SK-MEL-5 (cell line): ENCODE measurements around the gene FBXL3. TPM values are rescaled to one million over a fixed set of nuclear protein-coding genes. Genes with fewer than 3 reads are reported as not detected.
"Not testable (repeated sequence)": the region's sequence is repeated elsewhere in the genome, so short reads cannot be mapped to it uniquely, and the experiment has no call there.

ENCODE experiments used
- DNase-seq: peaks from one replicate; pipeline ENCODE4 v3.0.0-alpha.2; 2016; ENCODE audit warnings: low read depth, low spot score
- in situ Hi-C: cut with HindIII; loops from 2 replicates; pipeline ENCODE4 v1.10.0; 2016; ENCODE audit warnings: low sequenced_read_pairs, high pct_unique_total_duplicates, low pct_unique_long_range_greater_than_20kb
- total RNA-seq: library from RNA; depleted of rRNA; stranded (reverse); fragments of >200 nt; shearing (Covaris generic); gene quantifications from 2 replicates; pipeline ENCODE4 v1.2.3, GENCODE V29; 2014

Gene FBXL3
- total RNA-seq, 1 experiment from 2014 or later, result 32.0 TPM

DNA sequence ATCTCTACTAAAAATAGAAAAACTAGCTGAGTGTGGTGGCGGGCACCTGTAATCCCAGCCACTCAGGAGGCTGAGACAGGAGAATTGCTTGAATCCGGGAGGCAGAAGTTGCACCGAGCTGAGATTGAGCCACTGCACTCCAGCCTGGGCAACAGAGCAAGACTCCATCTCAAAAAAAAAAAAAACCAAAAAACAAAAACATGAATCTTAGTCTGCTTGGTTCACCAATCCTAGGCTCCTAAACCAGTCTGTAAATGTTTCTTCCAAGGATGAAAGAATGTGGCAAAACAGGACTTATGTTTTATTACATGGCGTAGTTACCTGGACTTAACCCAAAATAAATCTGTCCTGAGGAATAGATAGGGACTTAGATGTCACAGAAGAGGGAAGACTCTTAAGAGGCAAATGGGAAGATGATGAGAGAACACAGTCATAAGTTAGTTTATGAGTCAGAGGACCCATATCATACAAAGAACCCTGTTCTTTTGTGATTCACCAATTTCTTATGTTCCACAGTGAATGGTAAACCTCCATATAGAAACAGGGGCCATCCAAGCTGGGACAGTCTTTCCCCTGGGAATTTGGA is 6.9 kb upstream of the FBXL3 start:
- in situ Hi-C loops, result no loop called here
- DNase-seq, result no peak

DNA sequence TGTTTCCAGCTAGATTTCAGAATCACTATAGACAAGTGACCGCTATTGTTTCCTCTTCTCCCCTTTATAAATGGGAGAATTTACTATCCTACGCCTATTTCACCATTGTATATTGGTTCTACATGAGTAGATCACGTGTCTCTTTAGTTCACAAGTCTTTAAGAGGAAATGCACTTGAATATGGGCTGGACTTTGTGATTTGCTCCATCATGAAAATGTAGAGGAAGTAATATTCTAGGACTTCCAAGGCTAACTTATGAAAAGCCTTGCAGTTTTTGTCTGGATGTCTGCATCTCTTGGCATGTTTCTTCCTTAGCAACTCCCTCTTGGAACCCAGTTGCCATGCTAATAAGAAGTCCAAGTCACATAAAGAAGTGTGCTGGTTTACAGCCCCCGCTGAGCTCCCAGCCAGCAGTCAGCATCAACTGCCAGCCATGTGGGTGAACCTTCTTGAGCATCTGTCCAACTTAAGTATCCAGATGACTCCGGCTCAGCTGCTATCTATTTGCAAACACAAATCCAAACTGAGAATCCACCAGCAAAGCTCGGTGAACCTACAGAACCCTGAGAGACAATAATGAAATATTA is 4.8 kb upstream of the FBXL3 start:
- DNase-seq, result no peak
- in situ Hi-C loops, result no loop called here

DNA sequence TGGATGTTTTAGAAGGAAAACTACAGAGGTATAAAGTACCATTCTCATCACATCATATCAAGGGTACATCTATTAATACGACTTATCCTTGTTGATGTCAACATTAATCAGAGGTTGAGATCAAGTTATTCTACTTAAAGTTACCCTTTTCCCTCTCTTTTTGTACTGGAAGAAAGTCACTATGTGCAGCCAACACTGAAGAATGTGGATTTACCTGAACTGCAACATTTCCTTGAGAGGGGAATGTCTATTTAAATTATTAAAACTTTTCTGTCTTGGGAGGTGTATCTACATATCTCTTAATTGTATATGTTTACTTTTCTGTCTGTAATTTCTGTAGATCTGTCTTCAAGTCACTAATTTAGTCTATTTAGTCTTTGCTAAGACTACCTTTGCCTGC is 2.5 kb upstream of the FBXL3 start:
- in situ Hi-C loops, result no loop called here
- DNase-seq, result no peak

DNA sequence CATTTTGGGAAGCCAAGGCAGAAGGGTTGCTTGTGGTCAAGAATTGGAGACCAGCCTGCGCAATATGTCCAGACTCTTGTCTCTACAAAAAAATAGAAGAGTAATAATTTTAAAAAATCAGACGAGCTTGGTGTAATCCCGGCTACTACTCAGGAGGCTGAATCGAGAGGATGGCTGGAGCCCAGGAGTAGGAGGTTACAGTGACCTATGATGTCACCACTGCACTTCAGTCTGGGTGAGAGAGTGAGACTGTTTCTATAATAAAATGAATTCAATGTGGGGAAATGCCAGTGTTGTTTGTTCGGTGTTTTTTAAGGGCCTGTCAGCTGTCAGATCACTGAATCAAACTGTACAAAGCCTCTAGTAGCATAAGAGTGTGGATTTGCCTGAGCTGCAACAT is 1.2 kb upstream of the FBXL3 start:
- DNase-seq, result peak; percentile 41
- in situ Hi-C loops, result no loop called here

DNA sequence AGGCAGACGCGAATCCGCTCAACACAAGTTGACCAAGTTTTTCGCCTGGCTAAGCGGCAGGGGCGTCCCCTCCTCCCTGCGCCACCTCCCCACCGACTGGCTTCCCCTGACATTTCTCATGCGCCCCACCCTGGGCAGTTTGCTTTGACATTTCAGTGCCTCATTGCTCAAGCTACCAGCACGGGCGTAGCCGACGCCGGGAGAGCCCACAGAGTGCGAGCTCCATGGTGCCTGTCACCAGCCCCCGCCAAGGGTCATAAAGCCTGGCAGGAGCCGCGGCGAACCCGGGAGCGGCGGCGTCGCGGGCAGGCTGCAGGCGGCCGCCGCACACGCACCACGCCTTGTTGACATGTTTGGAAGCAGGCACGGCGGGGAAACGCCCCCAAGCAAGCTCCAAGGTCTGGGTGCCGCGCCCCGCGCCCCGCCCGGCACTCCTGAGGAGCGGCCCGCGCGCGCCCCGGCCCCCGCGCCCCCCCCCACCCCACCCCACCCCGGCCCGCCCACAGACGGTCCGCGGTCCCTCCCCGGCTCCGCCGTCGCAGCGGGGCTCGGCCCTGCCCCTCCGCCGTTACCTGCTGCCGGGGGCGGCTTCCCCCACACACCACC is 601 bp downstream of the FBXL3 start:
- in situ Hi-C loops, result no loop called here
- peak; percentile 54 for DNase-seq

DNA sequence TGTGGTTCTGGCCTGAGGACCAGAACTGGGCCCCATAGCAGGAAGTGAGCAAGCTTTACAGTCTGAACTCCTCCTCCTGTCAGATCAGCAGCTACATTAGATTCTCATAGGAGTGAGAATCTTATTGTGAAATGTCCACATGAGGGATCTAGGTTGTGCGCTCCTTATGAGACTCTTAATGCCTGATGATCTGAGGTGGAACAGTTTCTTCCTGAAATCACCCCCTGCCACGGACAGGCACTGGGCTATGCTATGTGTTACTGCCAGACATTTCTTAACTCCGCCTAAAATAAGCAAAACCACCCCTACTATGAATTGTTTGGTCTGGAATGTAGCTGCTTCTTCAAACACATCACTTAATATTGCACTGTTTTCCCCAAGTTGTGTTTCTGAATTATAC is 4.6 kb downstream of the FBXL3 start:
- in situ Hi-C loops, result no loop called here
- no peak for DNase-seq

DNA sequence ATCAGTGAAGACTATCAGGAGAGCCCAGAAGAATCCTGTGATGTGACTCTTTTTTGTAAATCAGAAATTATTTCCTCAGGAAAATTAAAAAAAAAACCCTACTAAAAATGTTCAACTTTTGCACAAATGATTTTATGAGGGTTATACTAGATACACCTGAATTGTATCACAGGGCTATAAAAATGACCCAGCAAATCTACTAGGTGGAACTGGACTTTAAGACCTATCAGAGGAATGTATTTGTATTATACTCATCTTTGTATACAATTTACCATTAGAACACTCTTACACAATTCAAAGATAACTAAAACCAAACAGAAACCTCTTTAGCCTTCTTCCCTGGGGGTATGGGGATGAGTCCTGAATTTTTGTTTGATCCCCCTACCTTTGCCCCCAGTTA is 7.2 kb downstream of the FBXL3 start:
- no peak for DNase-seq
- in situ Hi-C loops, result no loop called here

DNA sequence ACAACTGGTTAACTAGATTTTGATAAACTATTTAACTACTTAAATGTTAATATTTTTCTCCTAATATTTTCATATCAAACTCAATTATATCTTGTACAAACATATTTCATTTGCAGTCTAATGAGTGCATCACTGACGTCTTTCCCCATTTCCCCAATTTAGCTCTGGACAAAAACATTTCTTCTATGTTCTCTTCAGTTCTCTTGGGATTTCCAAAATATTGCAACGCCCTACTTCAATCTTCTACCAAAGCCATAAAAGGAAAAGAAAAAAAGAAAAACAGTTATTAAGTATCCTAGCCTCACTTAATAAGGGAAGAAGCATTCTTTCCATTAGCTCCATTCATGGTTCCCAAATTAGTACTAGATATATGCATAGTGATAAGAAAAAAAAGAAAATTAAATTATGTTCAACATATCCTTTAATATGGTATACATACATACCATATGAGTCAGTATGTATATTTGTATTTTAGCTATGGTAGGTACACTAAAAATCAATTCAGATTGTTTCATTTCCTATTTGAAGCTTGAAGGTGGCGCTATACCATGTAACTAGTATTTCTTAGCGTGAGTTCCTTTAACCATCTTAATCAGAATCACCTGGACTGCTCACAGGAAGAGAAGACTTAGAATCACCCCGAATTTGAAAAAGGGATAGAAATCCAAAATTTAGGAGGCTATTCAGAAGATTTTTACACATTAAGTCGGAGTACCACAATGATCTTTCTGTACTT is 9.9 kb downstream of the FBXL3 start:
- DNase-seq, result no peak
- in situ Hi-C loops, result no loop called here

DNA sequence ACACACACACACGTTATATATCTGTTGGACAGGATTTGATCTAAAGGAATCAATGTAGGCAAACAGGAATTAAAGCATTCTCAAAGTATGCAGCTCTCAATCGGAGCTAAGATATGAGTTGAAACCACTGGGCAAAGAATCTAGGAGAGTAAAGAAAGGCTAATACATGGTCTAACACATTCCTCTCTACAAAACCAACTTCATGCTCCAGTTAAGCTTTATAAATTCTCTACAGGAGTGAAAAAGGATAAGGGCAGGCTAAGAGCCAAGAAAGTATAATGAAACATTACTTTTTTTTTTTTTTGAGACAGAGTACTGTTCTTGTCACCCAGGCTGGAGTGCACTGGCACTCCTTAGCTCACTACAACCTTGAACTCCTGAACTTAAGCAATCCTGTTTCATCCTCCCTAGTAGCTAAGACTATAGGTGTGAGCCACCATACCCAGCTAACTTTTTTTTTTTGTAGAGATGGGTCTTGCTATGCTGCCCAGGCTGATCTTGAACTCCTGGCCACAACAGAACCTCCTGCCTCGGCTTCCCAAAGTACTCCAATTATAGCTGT is 10.6 kb downstream of the FBXL3 start:
- no peak for DNase-seq
- in situ Hi-C loops, result no loop called here

DNA sequence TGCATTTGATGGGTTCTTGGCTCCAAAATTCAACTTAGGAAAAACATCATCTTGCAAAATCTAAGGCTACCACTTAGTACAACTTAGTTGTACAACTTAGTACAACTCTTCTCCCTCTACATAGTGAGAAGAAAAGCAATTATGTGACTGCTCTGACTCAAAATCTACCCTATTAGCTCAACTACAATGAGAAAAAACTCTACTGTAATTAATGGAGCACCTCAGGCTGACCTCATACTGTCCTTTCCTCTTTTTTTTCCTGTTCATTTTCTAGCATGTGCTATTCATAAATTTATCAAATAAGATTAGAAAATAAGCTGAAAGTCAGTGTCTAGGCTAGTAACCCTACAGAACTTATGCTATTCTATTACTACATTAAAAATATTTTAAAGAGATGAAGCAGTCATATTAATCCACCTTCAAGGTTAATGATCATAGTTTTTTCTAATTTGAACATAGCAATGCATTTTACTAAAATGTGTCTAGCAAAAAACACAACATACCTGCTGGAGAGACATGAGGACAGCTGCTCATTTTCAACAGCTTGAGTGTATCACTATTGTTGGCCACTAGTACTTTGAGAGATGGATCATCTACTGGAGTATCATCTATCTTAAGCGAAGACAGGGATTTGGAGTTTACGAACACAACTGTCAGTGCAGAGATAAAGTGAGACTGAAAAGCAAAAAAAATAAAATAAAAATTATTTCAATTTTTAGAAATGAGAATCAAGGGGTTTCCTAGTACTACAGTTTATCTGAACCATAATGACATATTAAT is 11.9 kb downstream of the FBXL3 start:
- in situ Hi-C loops, result no loop called here
- no peak for DNase-seq

DNA sequence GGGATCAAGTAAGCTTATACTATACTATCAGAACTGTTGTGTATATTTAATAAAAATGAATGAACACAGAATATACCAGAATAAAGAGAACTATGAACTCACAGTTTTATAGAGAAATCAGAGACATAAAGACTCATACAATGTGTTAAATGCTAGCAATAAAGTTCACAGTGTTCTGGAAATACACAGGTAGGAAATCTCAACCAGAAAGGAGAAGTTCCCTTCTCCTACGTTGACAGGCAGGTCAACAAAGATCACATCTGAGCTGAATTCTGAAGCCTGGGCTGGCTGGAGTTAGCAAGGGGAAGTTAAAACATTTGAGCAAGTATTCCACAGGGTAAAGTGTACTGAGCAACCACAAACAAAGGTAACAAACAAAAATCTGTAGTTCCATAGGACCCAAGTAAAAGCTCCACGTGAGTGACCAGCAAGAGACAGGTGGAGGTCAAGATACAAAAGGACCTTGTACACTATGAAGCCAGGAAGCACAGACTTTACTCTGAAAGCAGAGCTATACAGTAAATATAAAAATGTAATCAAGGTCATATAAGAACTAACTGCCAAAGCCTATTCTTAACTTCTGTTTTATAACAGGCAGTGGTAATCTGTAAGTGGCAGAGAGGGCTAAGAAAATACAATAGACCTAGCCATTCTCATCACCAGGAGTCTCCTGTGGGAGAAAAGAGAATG is 13.0 kb downstream of the FBXL3 start:
- no peak for DNase-seq
- in situ Hi-C loops, result no loop called here

DNA sequence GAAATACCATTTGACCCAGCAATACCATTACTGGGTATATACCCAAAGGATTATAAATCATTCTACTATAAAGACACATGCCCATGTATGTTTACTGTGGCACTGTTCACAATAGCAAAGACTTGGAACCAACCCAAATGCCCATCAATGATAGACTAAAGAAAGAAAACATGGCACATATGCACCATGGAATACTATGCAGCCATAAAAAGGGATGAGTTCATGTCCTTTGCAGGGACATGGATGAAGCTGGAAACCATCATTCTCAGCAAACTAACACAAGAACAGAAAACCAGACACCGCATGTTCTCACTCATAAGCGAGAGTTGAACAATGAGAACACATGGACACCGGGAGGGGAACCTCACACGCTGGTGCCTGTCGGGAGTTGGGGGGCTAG is 17.2 kb downstream of the FBXL3 start:
- in situ Hi-C loops, DNase-seq: not testable (repeated sequence)

DNA sequence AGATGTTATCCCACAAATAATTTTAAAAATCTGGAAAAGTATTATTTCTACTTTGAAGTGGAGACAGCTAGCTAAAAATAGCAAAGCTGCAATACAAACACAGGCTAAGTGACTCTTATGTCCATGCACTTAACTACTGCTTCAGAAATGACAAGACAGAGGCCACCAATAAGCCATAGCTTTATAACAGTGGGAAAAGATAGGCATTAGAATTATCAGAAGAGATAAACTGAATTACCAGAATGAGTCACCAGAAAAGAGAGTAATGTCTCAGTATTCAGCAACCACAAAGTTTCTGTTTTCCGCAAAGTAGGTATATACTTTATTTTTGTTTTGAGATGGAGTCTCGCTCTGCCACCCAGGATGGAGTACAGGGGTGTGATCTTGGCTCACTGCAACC is 17.9 kb downstream of the FBXL3 start:
- DNase-seq, result no peak
- in situ Hi-C loops, result no loop called here

DNA sequence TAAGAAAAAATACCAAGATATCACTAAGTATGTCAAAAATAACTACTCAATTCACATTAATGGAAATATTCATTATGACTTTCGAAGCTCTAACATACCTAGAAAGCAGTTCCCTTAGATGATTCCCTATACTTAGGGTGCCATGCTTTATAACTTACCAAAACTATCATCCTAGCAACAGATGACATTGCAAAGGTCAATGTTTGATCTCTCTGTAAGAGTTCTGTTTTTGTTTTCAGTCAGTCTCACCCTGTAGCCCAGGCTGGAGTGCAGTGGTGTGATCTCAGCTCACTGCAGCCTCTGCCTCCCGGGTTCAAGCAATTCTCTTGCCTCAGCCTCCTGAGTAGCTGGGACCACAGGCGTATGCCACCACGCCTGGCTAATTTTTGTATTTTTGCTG is 18.6 kb downstream of the FBXL3 start:
- in situ Hi-C loops, result not testable (repeated sequence)
- peak; percentile 36 for DNase-seq

DNA sequence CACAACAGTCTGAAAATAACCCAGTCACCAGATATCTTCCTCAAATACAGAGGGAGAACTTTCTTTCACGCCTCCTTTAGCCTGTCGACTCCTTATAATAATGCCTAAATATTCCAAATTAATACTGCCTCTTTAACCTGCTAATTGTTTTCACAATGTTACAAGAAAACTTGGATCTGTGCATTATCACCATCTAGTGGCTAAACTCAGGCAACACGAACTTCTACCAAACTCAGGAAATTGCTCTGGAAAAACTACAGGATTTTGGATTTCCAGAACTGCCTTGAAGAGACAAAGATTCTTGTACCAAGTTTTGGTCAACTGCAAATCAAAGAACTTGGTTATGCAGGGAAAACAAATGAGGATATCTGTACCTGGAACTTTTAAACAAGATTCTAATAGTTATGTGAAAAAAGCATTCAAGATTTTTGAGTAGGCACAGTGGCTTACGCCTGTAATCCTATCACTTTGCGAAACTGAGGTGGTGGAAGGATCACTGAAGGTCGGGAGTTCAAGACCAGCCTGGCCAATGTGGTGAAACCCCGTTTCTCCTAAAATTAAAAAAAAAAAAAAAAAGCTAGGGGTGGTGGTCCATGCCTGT is 24.3 kb downstream of the FBXL3 start:
- peak; percentile 61 for DNase-seq
- in situ Hi-C loops, result no loop called here

DNA sequence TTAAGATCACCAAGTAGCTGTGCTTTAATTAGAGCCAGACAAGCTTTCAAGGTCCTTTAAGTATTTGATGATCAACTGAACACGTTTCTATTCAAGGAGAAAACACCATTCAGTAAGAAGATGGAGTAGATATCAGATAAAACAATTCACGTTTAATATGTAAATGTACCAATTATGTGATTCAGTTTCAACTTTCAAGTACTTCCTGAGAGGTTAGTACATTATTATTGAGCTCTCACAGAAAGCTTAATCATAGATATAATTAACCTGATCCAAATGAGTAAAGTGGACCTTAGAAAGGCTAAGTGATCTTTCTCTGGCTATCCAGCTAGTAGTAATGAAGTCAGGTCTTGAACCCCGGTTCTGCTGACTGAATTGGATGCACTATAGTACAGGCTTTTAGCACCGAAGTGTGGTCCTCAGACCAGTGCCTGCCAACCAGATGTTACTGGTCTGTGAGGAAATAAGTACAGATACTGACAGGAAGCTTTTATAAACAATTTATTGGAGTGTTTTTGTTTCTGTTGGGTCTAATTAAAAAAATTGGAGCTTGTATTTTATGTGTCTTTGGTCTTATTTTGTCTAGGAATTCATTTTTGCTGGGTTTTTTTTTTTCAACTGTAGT is 24.9 kb downstream of the FBXL3 start:
- no peak for DNase-seq
- in situ Hi-C loops, result no loop called here

DNA sequence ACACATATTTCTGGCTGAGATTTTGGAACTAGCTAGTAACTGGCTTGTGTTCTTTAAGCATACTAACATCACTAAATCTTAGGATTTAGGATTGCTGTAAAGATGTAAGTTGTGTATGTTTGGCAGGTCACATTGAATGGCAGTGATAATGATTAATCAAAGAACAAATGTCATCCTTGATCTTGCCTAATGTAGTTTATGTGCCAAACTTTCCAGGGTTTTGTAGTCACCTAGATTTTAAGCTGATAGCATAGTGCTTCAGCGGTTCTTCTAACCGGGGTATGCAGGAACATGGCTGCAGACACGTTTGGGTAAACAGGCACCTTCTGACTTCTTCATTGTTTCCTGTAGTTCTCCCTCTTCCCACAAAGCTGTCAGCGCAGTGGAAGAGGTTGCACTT is 25.4 kb downstream of the FBXL3 start:
- DNase-seq, result no peak
- in situ Hi-C loops, result no loop called here
